A549 (cell line): Measurements from ENCODE around the gene NFIX. TPM values are rescaled to one million over a fixed set of nuclear protein-coding genes. Genes with fewer than 3 reads are reported as not detected.

Source experiments
- ATAC-seq, 2 experiments: fragments of 200-7000 bp in 1 of 2; fragments of >200 bp in 1 of 2; cut with Nextera tagmentation in 1 of 2; cut with Tn5 transposase in 1 of 2; 3 replicates each; pipeline versions ENCODE4 v1.8.0 to v1.9.1; 2018 to 2020; ENCODE audit warnings: mild to moderate bottlenecking in 1 of 2, moderate library complexity in 1 of 2
- CTCF ChIA-PET: fragments of 300-600 bp; sonication (Branson Sonifier 250); formaldehyde crosslinking; extraction: SDS; loops from one replicate; lab custom pipeline; 2021; ENCODE audit warnings: antibody characterized with exemption, inconsistent platforms; lab: Yijun Ruan, JAX
- POLR2A ChIA-PET: fragments of 350-600 bp; formaldehyde crosslinking; extraction: SDS; loops from one replicate; lab custom pipeline; 2021; ENCODE audit warnings: antibody characterized with exemption, inconsistent platforms; lab: Yijun Ruan, JAX
- DNase-seq, 2 experiments: peaks; one replicate each; pipeline versions ENCODE4 v3.0.0 to v3.0.0-alpha.2; 2011 to 2016; ENCODE audit warnings: low read depth in 1 of 2, low spot score in 1 of 2
- FAIRE-seq: peaks from 2 replicates; lab custom pipeline; 2011; peaks lifted over from hg19 to GRCh38; lab: Jason Lieb, UNC
- H3K27ac ChIP-seq, 2 experiments: fragments of >200 bp; sonication (Bioruptor Twin); formaldehyde crosslinking; 3 replicates each; pipeline ENCODE4 v1.5.1; 2016 to 2017
- H3K4me1 ChIP-seq: fragments of >200 bp; sonication (Bioruptor Twin); formaldehyde crosslinking; 3 replicates; pipeline ENCODE4 v1.6.1; 2016
- H3K4me2 ChIP-seq: fragments of >200 bp; sonication (Bioruptor Twin); formaldehyde crosslinking; 3 replicates; pipeline ENCODE4 v1.6.1; 2016
- H3K4me3 ChIP-seq: fragments of >200 bp; sonication (Bioruptor Twin); formaldehyde crosslinking; 3 replicates; pipeline ENCODE4 v1.5.1; 2016
- H3K9me3 ChIP-seq: fragments of >200 bp; sonication (Bioruptor Twin); formaldehyde crosslinking; 3 replicates; pipeline ENCODE4 v1.6.1; 2016
- BHLHE40 ChIP-seq: IDR thresholded peaks from 2 replicates; pipeline ENCODE4 v1.6.1; 2012; ENCODE audit warnings: low read depth, low read length, inconsistent platforms
- CEBPB ChIP-seq, 2 experiments: fragments of >200 bp in 1 of 2; sonication (Bioruptor Twin) in 1 of 2; formaldehyde crosslinking in 1 of 2; IDR thresholded peaks; 2 replicates each; pipeline ENCODE4 v1.6.1; 2012 to 2016
- E2F6 ChIP-seq: IDR thresholded peaks from 2 replicates; pipeline ENCODE4 v1.6.1; 2012; ENCODE audit warnings: low read depth, borderline replicate concordance
- EHMT2 ChIP-seq: fragments of 200-600 bp; sonication (generic); IDR thresholded peaks from 2 replicates; pipeline ENCODE4 v1.6.1; 2016; ENCODE audit warnings: antibody characterized with exemption, low read depth, mild to moderate bottlenecking, moderate library complexity
- ELK1 ChIP-seq: fragments of 150-350 bp; IDR thresholded peaks from 2 replicates; pipeline ENCODE4 v1.6.1; 2014; ENCODE audit warnings: low read depth, mild to moderate bottlenecking, low read length
- EP300 ChIP-seq, 2 experiments: fragments of >200 bp; sonication (Bioruptor Twin); formaldehyde crosslinking; IDR thresholded peaks; 2 replicates in 1 of 2; 3 replicates in 1 of 2; pipeline ENCODE4 v1.6.1; 2016 to 2017
- ESRRA ChIP-seq: fragments of 150-350 bp; IDR thresholded peaks from 2 replicates; pipeline ENCODE4 v1.6.1; 2014; ENCODE audit warnings: mild to moderate bottlenecking, low read length, borderline replicate concordance
- FOSB ChIP-seq: fragments of 250-450 bp; sonication (Bioruptor Pico); IDR thresholded peaks from 2 replicates; pipeline ENCODE4 v1.5.0; 2020; ENCODE audit warnings: mild to moderate bottlenecking, moderate library complexity
- HMGXB4 ChIP-seq: fragments of 250-450 bp; sonication (Bioruptor Pico); IDR thresholded peaks from 2 replicates; pipeline ENCODE4 v1.5.0; 2021; ENCODE audit warnings: mild to moderate bottlenecking, moderate library complexity, borderline replicate concordance
- HOXB13 ChIP-seq: fragments of 250-450 bp; sonication (Bioruptor Pico); IDR thresholded peaks from 2 replicates; pipeline ENCODE4 v1.5.0; 2020; ENCODE audit warnings: low read depth, mild to moderate bottlenecking, moderate library complexity
- JUN ChIP-seq, 2 experiments: fragments of >200 bp; sonication (Bioruptor Twin); formaldehyde crosslinking; IDR thresholded peaks; 2 replicates in 1 of 2; 3 replicates in 1 of 2; pipeline ENCODE4 v1.6.1; 2016 to 2017
- MAZ ChIP-seq: fragments of 150-350 bp; IDR thresholded peaks from 2 replicates; pipeline ENCODE4 v1.6.1; 2014; ENCODE audit warnings: antibody characterized with exemption, low read depth, low read length, borderline replicate concordance
- NFE2L2 ChIP-seq: fragments of 150-350 bp; conservative IDR thresholded peaks from 2 replicates; pipeline ENCODE4 v1.6.1; 2014; ENCODE audit warnings: low read length
- NPAS2 ChIP-seq: fragments of 250-450 bp; sonication (Bioruptor Pico); IDR thresholded peaks from 2 replicates; pipeline ENCODE4 v1.8.0; 2022; ENCODE audit warnings: mild to moderate bottlenecking, moderate library complexity, borderline replicate concordance
- PHF8 ChIP-seq: fragments of 200-600 bp; sonication (generic); IDR thresholded peaks from 2 replicates; pipeline ENCODE4 v1.6.1; 2016; ENCODE audit warnings: low read depth, mild to moderate bottlenecking, antibody characterized with exemption, moderate library complexity, borderline replicate concordance
- POLR2AphosphoS2 ChIP-seq: conservative IDR thresholded peaks from 2 replicates; pipeline ENCODE4 v1.6.1; 2012; ENCODE audit warnings: low read length, improper control_type of control experiment, inconsistent platforms
- RCOR1 ChIP-seq: fragments of 150-350 bp; IDR thresholded peaks from 2 replicates; pipeline ENCODE4 v1.6.1; 2014; ENCODE audit warnings: antibody characterized with exemption, low read length, low read depth
- RFX5 ChIP-seq: fragments of 450-650 bp; IDR thresholded peaks from 2 replicates; pipeline ENCODE4 v1.7.1; 2014; ENCODE audit warnings: antibody characterized with exemption, mild to moderate bottlenecking, moderate library complexity
- SREBF2 ChIP-seq: fragments of 450-650 bp; IDR thresholded peaks from 2 replicates; pipeline ENCODE4 v1.6.1; 2014; ENCODE audit warnings: mild to moderate bottlenecking, moderate library complexity
- TFCP2L1 ChIP-seq: fragments of 250-450 bp; sonication (Bioruptor Pico); IDR thresholded peaks from 2 replicates; pipeline ENCODE4 v1.5.0; 2021; ENCODE audit warnings: mild to moderate bottlenecking
- TP53 ChIP-seq: fragments of 250-450 bp; sonication (Bioruptor Pico); IDR thresholded peaks from 2 replicates; pipeline ENCODE4 v1.5.0; 2021; ENCODE audit warnings: mild to moderate bottlenecking, moderate library complexity
- ZSCAN20 ChIP-seq: fragments of 250-450 bp; sonication (Bioruptor Pico); IDR thresholded peaks from 2 replicates; pipeline ENCODE4 v1.8.0; 2022; ENCODE audit warnings: mild to moderate bottlenecking, moderate library complexity
- WGBS: methylation state at CpG from one replicate; pipeline ENCODE4 v1.1.6; 2017; ENCODE audit errors: missing lambda C conversion rate; 5-methylcytosine and 5-hydroxymethylcytosine counted together
- polyA plus RNA-seq, 4 experiments: library from polyadenylated mRNA; depleted of rRNA in 3 of 4; stranded (reverse); fragments of >200 nt; fragmentation: RNase III in 1 of 4; extraction: RNeasy Plus Mini Kit Qiagen cat#74134 plus additional on column Dnase treatment in 1 of 4; gene quantifications; 2 replicates in 3 of 4; 3 replicates in 1 of 4; pipeline ENCODE4 v1.2.3, GENCODE V29; 2011 to 2017
- TF ChIP-seq, protein P1 (sequence below): fragments of >200 bp; sonication (Bioruptor Twin); formaldehyde crosslinking; IDR thresholded peaks from 3 replicates; pipeline ENCODE4 v1.6.1; 2016
- TF ChIP-seq, protein P2 (sequence below): fragments of 250-450 bp; sonication (Bioruptor Pico); IDR thresholded peaks from 2 replicates; pipeline ENCODE4 v1.5.0; 2020; ENCODE audit warnings: low read depth, mild to moderate bottlenecking, moderate library complexity

NFIX gene
- polyA plus RNA-seq, 2 of the 4 experiments (the other 2 are of a cell fraction) = 0.52 to 3.0 TPM

DNA sequence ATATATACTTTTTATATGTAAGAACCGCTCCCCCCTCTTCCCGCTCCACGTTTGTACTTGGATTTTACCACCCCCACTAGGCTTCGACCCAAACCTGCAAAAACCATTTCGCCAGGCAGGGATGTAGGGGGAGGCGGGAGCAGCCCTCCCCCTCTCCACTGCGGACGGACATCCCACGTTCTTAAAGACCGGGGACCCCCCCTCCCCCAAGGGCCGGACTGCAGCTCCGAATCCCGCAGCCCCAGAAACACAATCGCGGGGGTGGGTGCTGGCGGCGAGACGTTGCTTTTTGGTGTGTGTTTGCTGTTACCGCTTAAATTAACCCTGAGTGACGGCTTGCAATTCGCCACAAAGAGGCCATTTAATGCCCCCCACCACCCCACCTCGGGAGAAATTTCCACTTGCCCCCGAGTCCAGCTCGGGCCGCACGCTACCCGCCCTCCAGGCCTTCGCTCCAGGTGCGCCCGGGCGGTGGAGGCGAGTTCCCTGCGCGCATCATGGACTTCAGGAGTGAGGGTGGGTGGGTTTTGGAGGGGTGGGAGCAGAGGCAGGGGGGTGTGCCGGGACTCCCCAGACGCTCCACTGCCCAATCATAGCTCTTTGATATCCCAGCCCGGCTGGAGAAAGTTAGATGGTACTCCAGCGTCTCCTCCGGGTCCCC, 15.8 kb downstream of the NFIX start:
- FAIRE-seq = no peak
- POLR2A ChIA-PET = no interaction called here
- DNase-seq = no peak
- TF ChIP-seq EHMT2 = no peak
- TF ChIP-seq BHLHE40 = no peak
- TF ChIP-seq TFCP2L1 (CRISPR knock-in tag) = no peak
- TF ChIP-seq FOSB (CRISPR knock-in tag) = no peak
- TF ChIP-seq RFX5 = no peak
- no peak for TF ChIP-seq JUN (IDR thresholded peaks at IDR 0.05)
- TF ChIP-seq TP53 (CRISPR knock-in tag) = no peak
- no peak for TF ChIP-seq NPAS2 (CRISPR knock-in tag)
- no peak for TF ChIP-seq PHF8
- TF ChIP-seq HMGXB4 (CRISPR knock-in tag) = no peak
- no peak for TF ChIP-seq EP300 (IDR thresholded peaks at IDR 0.05)
- no peak for TF ChIP-seq ELK1
- TF ChIP-seq, protein P1, sequence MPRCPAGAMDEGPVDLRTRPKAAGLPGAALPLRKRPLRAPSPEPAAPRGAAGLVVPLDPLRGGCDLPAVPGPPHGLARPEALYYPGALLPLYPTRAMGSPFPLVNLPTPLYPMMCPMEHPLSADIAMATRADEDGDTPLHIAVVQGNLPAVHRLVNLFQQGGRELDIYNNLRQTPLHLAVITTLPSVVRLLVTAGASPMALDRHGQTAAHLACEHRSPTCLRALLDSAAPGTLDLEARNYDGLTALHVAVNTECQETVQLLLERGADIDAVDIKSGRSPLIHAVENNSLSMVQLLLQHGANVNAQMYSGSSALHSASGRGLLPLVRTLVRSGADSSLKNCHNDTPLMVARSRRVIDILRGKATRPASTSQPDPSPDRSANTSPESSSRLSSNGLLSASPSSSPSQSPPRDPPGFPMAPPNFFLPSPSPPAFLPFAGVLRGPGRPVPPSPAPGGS = no peak
- no peak for TF ChIP-seq MAZ
- TF ChIP-seq ZSCAN20 (CRISPR knock-in tag) = no peak
- no peak for TF ChIP-seq HOXB13 (CRISPR knock-in tag)
- no peak overlapping the region for H3K27ac ChIP-seq
- 85% methylated on average over 17 of the region's 39 CpGs for WGBS
- no peaks in the 10 kb centered on the region for H3K9me3 ChIP-seq
- no peak overlapping the region for H3K4me2 ChIP-seq
- H3K4me3 ChIP-seq = no peak overlapping the region
- H3K4me1 ChIP-seq = no peaks in the 10 kb centered on the region
- CTCF ChIA-PET = interaction anchor here (2.1 kb wide), 1 partner anchor 50 kb away, joined by 5 read pairs; no protein-coding TSS in a partner anchor
- ATAC-seq = no peak

DNA sequence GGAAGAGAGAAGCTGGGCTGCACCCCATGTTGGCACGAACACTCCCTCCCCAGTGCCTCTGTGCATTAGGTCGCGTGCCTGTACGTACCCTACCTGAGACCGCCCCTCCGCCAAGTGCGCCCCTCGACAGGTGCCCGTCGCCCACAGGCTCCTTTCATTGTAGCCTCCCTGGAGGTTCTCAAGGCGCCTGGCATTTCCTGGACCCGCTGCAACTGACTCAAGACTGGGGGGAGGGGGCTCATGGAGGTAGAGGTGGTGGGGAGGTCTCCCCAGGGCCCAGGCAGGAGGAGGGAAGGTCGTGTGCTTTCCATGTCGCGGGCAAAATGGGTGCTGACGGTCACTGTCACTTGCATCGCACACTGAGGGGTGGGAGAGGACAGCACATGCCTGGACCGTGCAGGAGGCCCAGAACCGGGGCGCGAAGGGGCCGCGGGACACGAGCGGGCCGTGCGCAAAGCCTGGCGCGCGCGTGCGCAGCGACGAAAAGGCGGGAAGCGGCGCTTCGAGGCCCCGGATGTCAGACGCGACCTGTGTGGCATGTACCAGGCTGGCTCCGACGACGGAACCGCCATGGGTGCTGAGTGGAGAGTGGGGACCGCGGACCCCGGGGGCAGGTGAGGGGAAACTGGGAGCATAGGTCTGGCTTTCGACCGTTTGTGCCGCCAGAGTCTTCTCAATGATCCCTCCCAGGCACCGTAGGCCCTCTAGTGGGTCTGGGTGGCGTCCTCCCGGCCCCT, 16.5 kb downstream of the NFIX start:
- FAIRE-seq (no peak), ATAC-seq (no peak), DNase-seq (no peak)
- 94% methylated on average over 42 of the region's 54 CpGs for WGBS
- Histone ChIP-seq H3K27ac (no peak overlapping the region), H3K9me3 (no peaks in the 10 kb centered on the region), H3K4me2 (no peak overlapping the region), H3K4me3 (no peak overlapping the region), H3K4me1 (no peaks in the 10 kb centered on the region)
- CTCF ChIA-PET = interaction anchor here (2.1 kb wide), 1 partner anchor 49 kb away, joined by 5 read pairs; no protein-coding TSS in a partner anchor
- TF ChIP-seq SREBF2 (no peak), NFE2L2 (no peak), RCOR1 (no peak), E2F6 (no peak), HMGXB4 (CRISPR knock-in tag) (no peak), BHLHE40 (no peak), ESRRA (no peak), POLR2AphosphoS2 (no peak), CEBPB (IDR thresholded peaks at IDR 0.05) (no peak)
- TF ChIP-seq, protein P2, sequence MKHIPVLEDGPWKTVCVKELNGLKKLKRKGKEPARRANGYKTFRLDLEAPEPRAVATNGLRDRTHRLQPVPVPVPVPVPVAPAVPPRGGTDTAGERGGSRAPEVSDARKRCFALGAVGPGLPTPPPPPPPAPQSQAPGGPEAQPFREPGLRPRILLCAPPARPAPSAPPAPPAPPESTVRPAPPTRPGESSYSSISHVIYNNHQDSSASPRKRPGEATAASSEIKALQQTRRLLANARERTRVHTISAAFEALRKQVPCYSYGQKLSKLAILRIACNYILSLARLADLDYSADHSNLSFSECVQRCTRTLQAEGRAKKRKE (CRISPR knock-in tag) = no peak
- POLR2A ChIA-PET = no interaction called here
